Sigmoid colon (tissue), 7 donors: ENCODE results near the gene PNPT1. TPM values are rescaled to one million over a fixed set of nuclear protein-coding genes. Genes with fewer than 3 reads are reported as not detected.

Experiments used
- DNase-seq: peaks from one replicate; pipeline ENCODE4 v3.0.0-alpha.2; 2019
- H3K27ac ChIP-seq, 4 donors: fragments of 200-600 bp; sonication (generic); one replicate each; pipeline ENCODE4 v1.5.1; 2016 to 2019; ENCODE audit warnings: mild to moderate bottlenecking in 1 of 4
- H3K27me3 ChIP-seq, 3 donors: fragments of 200-600 bp; sonication (generic); one replicate each; pipeline ENCODE4 v1.5.1; 2019; ENCODE audit warnings: mild to moderate bottlenecking in 1 of 3
- H3K36me3 ChIP-seq, 4 donors: fragments of 200-600 bp; sonication (generic); one replicate each; pipeline ENCODE4 v1.5.1; 2016 to 2019
- H3K4me1 ChIP-seq, 4 donors: fragments of 200-600 bp; sonication (generic); one replicate each; pipeline ENCODE4 v1.5.1; 2017 to 2019
- H3K4me3 ChIP-seq, 4 donors: fragments of 200-600 bp; sonication (generic); one replicate each; pipeline ENCODE4 v1.5.1; 2017 to 2019; ENCODE audit warnings: mild to moderate bottlenecking in 2 of 4, moderate library complexity in 1 of 4
- H3K9me3 ChIP-seq, 4 donors: fragments of 200-600 bp in 3 of 4; sonication (generic) in 3 of 4; one replicate each; pipeline versions ENCODE4 v1.5.1 to v1.6.1; 2013 to 2019
- CTCF ChIP-seq, 4 experiments: fragments of 450-650 bp in 3 of 4; fragments of 200-600 bp in 1 of 4; IDR thresholded peaks; one replicate each; pipeline ENCODE4 v1.5.1; 2016 to 2019; ENCODE audit warnings: antibody characterized with exemption in 4 of 4, mild to moderate bottlenecking in 3 of 4, moderate library complexity in 2 of 4
- EP300 ChIP-seq, 4 donors: sonication (generic); formaldehyde crosslinking; IDR thresholded peaks; one replicate each; pipeline ENCODE4 v1.6.1; 2017; ENCODE audit warnings: antibody characterized with exemption in 4 of 4
- POLR2A ChIP-seq, 2 donors: fragments of 450-650 bp; IDR thresholded peaks; one replicate each; pipeline ENCODE4 v1.6.1; 2016; ENCODE audit warnings: antibody characterized with exemption in 2 of 2, mild to moderate bottlenecking in 2 of 2, moderate library complexity in 2 of 2
- POLR2AphosphoS5 ChIP-seq, 4 donors: sonication (generic); formaldehyde crosslinking; IDR thresholded peaks; one replicate each; pipeline ENCODE4 v1.6.1; 2017; ENCODE audit warnings: antibody characterized with exemption in 4 of 4
- whole genome bisulfite sequencing, 2 donors: extraction: QIAGEN DNeasy Blood & Tissue Kit; methylation state at CpG; one replicate each; pipeline ENCODE4 v1.1.7; 2013; 5-methylcytosine and 5-hydroxymethylcytosine counted together
- intact Hi-C: fragments of 100-400 bp; cut with DNase I; formaldehyde crosslinking; loops from one replicate; pipeline ENCODE4 v1.15.1; 2023
- polyA plus RNA-seq, 3 donors: library from polyadenylated mRNA; stranded (reverse); fragments of 200-250 nt; gene quantifications; one replicate each; pipeline ENCODE4 v1.2.3, GENCODE V29; 2013
- total RNA-seq, 4 donors: library from RNA; depleted of rRNA; stranded (reverse); fragments of >200 nt; gene quantifications; one replicate each; pipeline ENCODE4 v1.1.0, GENCODE V29; 2016
- donor health status: healthy with polysubstance abuse.
- donor health status: Bipolar disorder and iron deficiency.
- donor health status: healthy.

The PNPT1 gene
- total and polyA plus RNA-seq, 7 donors: 3.0 to 17.5 (median 11.7) TPM

- DNase-seq: no peak
- H3K27me3 ChIP-seq: no peaks in the 10 kb centered on the region
- intact Hi-C loops: no loop called here
- no peak overlapping the region for H3K4me3 ChIP-seq
- H3K4me1 ChIP-seq: no peaks in the 10 kb centered on the region
- H3K36me3 ChIP-seq: no peaks in the 10 kb centered on the region
- H3K27ac ChIP-seq: peak overlapping the region in 3 of 4 donors; percentile 7 to 45 (median 27)
- 68 to 74% methylated on average over 4 of the region's 4 CpGs for WGBS, 2 donors
- no peaks in the 10 kb centered on the region for H3K9me3 ChIP-seq
- TF ChIP-seq POLR2AphosphoS5 (IDR thresholded peaks at IDR 0.05): no peak
- TF ChIP-seq CTCF (IDR thresholded peaks at IDR 0.05): no peak
- TF ChIP-seq POLR2A (IDR thresholded peaks at IDR 0.05): no peak
- TF ChIP-seq EP300 (IDR thresholded peaks at IDR 0.05): no peak
Observed at GRCh38 chr2:55732854-55733253, 39.2 kb upstream of the PNPT1 start.

GRCh38 chr2:55729136-55729685 is 35.6 kb upstream of the PNPT1 start:
- DNase-seq: no peak
- Histone ChIP-seq H3K27me3 (no peaks in the 10 kb centered on the region), H3K4me3 (no peak overlapping the region), H3K27ac (no peak overlapping the region), H3K36me3 (no peaks in the 10 kb centered on the region), H3K9me3 (no peaks in the 10 kb centered on the region), H3K4me1 (no peaks in the 10 kb centered on the region)
- TF ChIP-seq POLR2AphosphoS5 (IDR thresholded peaks at IDR 0.05) (no peak), CTCF (IDR thresholded peaks at IDR 0.05) (no peak), EP300 (IDR thresholded peaks at IDR 0.05) (no peak), POLR2A (IDR thresholded peaks at IDR 0.05) (no peak)
- 59 to 64% methylated on average over 1 of the region's 1 CpG for WGBS, 2 donors
- intact Hi-C loops: loop anchor here (10.0 kb wide), 1 partner anchor 236 kb away; no protein-coding TSS in a partner anchor

GRCh38 chr2:55721596-55722215 is 28.1 kb upstream of the PNPT1 start:
- DNase-seq: no peak
- H3K27ac ChIP-seq: no peak overlapping the region
- no peak overlapping the region for H3K4me3 ChIP-seq
- no peaks in the 10 kb centered on the region for H3K4me1 ChIP-seq
- intact Hi-C loops: loop anchor here (10.0 kb wide), 1 partner anchor 243 kb away; no protein-coding TSS in a partner anchor
- WGBS, 2 donors: 52 to 78% methylated on average over 5 of the region's 5 CpGs
- no peaks in the 10 kb centered on the region for H3K9me3 ChIP-seq
- TF ChIP-seq POLR2A (IDR thresholded peaks at IDR 0.05) (no peak), CTCF (IDR thresholded peaks at IDR 0.05) (no peak), POLR2AphosphoS5 (IDR thresholded peaks at IDR 0.05) (no peak), EP300 (IDR thresholded peaks at IDR 0.05) (no peak)
- H3K27me3 ChIP-seq: no peaks in the 10 kb centered on the region
- H3K36me3 ChIP-seq: no peaks in the 10 kb centered on the region

GRCh38 chr2:55720417-55720816 is 26.8 kb upstream of the PNPT1 start:
- intact Hi-C loops: loop anchor here (10.0 kb wide), 1 partner anchor 244 kb away; no protein-coding TSS in a partner anchor
- Histone ChIP-seq H3K4me1 (no peaks in the 10 kb centered on the region), H3K9me3 (no peaks in the 10 kb centered on the region), H3K36me3 (no peaks in the 10 kb centered on the region), H3K27me3 (no peaks in the 10 kb centered on the region), H3K27ac (no peak overlapping the region), H3K4me3 (no peak overlapping the region)
- DNase-seq: no peak
- no peak for TF ChIP-seq POLR2A (IDR thresholded peaks at IDR 0.05)
- no peak for TF ChIP-seq EP300 (IDR thresholded peaks at IDR 0.05)
- TF ChIP-seq POLR2AphosphoS5 (IDR thresholded peaks at IDR 0.05): no peak
- 53 to 77% methylated on average over 11 of the region's 11 CpGs for WGBS, 2 donors

GRCh38 chr2:55719852-55720251 is 26.2 kb upstream of the PNPT1 start:
- DNase-seq: no peak
- Histone ChIP-seq H3K27me3 (no peaks in the 10 kb centered on the region), H3K4me1 (no peaks in the 10 kb centered on the region), H3K4me3 (no peak overlapping the region), H3K27ac (no peak overlapping the region), H3K9me3 (no peaks in the 10 kb centered on the region), H3K36me3 (no peaks in the 10 kb centered on the region)
- intact Hi-C loops: loop anchor here (5.0 to 10.0 kb wide), 2 partner anchors 245 to 412 kb away; no protein-coding TSS in a partner anchor
- 90 to 94% methylated on average over 1 of the region's 1 CpG for WGBS, 2 donors
- TF ChIP-seq EP300 (IDR thresholded peaks at IDR 0.05) (no peak), CTCF (IDR thresholded peaks at IDR 0.05) (no peak), POLR2AphosphoS5 (IDR thresholded peaks at IDR 0.05) (no peak), POLR2A (IDR thresholded peaks at IDR 0.05) (no peak)
